ENCODE measurements around the gene TBC1D24.

TBC1D24 gene

DNA sequence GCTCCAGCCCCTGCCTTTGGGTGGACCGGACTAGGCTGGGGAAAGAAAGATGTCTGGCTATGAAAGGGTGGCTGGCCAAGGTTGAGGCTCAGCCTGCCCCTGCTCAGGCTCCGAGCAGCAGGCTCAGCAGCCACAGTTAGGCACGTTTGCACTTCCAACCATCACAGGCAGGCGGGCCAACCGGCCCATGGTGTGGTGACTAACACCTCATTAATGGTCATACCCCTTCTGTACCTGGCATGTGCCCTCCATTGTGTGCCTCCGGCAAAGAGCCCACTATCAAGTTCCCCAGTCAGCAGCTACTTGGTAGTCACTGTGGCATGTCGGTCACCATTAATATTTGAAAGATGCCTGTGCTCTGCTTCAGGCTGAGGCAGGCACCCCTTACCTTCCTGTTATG, 6.7 kb downstream of the TBC1D24 start:
- FAIRE-seq = no peak
- DNase-seq (ENCODE audit: insufficient read length, low spot score) = no peak

DNA sequence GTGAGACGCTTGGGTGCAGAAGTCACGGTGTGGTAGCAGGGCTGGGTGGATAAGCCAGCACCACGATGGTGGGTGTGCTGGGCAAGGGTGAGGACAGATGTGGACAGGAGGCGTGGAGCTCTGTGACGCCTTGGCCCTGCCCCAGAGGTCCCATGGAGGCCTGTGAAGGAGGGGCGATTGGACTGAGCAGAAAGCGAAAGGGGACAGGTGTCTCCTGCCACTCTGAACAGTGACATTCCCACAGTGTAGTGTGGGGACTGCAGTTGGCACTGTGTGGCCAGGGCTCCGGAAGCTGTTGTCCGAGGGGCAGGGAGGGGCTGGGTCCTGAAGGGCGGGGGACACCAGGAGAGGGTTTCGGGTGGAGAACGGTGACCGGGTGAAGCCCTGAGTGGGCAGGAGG, 7.3 kb downstream of the TBC1D24 start:
- FAIRE-seq (no peak), DNase-seq (ENCODE audit: insufficient read length, low spot score) (no peak)

DNA sequence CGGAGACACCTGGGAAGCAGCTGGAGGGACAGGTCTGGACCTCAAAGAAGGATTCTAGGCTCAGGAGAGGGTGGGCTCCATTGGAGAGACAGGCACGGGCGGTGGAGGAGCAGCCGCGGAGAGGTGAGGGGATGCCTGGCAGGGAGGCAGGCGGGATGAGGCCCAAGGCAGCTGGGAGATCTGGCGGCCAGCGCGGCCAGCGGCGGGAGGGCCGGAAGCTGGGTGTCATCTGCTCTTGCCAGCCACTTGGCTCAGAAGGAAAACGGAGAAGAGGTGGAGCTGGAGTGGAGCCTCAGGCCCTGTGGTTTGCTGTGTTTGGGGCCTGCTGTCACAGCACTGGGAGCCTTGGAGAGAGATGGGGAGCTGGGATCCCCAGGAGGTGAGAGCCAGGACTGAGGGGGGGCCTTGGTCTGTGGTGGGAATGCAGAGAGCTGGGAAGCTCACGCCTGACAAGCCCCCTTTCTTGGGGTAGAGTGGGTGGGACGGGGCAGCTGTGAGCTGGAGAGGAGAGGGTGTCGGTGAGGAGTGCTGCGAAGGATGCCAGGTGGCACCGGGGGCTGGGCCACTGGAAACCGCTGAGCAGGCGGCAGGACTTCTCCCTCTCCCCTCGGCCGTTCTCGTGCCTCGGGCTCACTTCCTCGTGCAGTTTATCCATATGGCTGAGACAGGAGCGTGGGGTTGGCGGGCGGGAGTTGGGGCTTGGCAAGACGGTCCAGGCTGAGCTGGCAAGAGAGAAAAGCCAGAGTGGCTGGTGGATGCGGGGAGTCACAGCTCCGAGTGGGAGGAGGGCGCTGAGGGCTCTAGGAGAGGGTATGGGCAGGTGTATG, 8.0 kb downstream of the TBC1D24 start:
- DNase-seq (ENCODE audit: insufficient read length, low spot score) (no peak), FAIRE-seq (no peak)

DNA sequence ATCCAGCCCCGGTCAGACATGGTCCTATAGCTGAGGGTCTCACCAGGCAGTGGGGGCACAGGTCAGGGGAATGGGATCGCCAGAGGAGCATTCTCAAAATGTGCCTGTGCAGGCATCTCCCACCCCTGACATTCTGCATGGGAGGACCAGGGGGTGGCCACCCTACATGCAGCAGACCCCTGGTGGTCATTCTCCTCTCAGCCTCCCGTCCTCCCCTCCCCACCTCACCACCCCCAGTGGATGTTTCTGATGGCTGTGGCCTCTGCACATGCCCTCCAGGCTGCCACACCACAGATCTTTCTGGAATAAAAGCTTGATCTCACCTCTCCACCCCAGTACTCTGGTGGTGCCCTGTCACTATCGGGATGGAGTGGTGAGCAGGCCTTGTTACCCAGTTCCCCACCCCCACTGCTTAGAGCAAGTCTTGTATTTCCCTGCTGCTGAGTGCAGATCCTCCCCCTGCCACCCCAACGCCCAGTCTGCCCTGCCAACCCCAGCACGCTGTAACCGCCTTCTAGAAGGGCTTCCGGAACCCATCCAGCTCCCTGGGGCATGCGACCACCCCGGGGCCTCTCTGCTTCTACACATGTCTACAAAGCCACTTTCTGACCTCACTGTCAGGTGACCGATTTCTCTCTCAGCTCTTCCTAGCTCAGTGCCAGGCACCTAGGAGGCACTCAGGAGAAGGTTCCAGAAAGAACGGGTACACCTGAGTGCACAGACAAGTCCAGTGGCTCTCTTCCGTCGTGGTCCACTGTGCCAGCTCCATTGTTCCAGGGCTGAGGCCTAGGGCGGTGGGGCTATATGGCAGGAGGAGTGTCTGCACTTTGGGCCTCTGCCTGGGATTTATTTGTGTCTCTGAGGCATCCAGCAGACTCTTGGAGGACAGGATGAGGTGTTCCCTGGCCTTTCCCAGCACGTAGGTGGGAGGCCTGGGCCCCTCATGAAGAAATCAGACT, 9.3 kb downstream of the TBC1D24 start:
- FAIRE-seq (no peak), DNase-seq (ENCODE audit: insufficient read length, low spot score) (no peak)

DNA sequence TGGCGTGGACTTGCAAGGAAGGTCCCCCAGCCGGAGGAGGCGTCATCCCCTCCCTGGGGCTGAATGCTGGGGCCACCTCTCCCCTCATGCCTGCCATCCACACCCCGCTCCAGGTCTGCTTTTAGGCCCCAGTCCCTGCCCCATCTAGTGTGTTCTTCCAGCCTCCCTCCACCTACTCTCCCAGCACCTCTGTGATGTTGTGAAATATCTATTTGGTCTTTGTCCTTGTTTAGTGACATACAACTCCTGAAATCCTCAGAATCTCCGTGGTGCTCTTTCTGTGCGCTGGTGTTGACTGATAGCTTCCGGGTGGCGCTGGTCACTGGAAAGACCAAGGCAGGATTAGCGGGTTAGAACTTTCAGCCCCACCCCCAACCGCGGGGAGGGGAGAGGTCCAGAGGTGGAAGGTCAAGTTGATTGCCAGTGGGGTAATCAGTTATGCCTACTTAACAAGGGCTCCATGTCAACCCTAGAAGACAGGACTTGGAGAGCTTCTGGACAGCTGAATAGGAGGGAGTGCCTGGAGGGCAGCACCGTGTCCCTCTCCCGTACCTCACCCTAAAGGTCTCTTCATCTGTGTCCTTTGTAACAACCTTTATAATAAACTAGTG, 10.1 kb downstream of the TBC1D24 start:
- no peak for FAIRE-seq

DNA sequence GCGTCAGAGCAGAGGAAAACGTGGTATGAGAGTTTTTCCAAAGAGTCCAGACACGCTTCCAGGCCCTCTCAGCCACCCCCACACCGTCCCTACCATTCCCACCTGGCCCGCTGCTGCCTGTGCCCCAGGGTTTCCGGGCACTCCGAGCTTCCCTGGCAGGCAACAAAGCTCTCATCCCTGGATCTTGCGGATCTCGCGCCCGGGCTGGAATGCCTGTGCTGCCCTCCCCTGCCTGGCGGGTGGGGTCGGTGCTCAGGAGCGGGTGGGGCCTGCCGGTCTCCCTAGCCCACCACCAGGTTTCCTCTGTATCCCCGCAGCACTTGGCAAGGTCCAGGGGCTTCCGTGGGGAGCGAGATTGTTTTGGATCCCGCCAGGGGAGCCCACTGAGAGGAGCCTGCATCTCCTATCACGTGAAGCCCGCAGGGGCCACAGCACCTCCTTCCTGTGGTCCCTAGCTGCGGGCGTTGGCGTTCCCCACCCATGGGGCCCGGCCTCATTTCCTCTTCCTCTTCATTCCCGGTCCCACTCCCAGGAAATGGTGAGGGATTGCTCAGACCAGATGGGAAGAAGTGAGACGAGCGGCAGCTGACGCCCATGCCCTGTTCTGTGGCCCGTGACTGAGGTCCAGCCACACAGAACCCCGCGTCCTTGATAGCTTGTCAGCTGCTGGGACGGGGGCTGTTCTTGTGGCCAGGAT, 11.0 kb downstream of the TBC1D24 start:
- no peak for DNase-seq (ENCODE audit: insufficient read length, low spot score)
- FAIRE-seq = no peak

More for the DNA sequence above, 10.1 kb downstream of the TBC1D24 start:
- DNase-seq (ENCODE audit: insufficient read length, low spot score) = no peak

DNA sequence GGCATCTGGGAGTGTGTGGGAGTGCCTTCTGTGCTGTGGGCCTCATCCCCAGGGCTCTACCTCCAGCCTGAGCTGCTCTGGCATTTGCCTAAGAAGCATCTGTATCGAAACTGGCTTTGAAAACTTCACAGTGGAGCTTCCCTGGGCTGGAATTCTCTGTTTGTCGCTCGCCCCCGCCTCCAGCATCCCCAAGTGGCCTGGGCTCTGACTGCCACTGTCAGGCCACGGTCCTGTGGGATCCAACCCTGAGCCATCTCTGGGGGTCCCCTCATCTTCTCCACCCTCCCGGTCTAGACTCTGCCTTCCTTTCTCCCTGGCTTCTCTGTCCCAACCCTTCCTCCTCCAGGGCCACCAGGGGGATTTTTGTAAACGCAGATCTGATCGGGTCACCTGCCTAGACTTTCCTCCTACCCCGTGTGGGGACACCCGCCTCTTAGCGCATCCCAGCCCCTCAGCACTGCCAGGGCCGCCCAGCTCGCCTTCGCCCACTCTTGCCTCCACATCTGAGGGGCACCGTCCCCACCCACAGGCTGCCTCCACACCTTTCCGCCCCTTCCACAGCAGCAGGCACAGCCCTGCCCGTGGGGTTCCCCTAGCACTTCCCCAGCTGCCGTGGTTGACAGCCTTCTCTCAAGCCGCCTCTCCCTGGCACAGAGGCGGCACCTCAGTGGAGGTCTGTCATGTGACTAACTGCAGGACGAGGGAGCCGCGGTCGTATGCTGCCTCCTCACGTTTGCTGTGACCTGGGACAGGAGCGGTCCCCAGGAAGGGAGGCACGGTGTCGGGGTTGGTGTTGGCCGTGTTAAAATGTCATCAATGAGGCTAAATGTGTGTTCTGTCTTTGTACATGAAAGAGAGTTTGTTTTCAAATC, 12.0 kb downstream of the TBC1D24 start:
- FAIRE-seq (no peak), DNase-seq (ENCODE audit: insufficient read length, low spot score) (no peak)

DNA sequence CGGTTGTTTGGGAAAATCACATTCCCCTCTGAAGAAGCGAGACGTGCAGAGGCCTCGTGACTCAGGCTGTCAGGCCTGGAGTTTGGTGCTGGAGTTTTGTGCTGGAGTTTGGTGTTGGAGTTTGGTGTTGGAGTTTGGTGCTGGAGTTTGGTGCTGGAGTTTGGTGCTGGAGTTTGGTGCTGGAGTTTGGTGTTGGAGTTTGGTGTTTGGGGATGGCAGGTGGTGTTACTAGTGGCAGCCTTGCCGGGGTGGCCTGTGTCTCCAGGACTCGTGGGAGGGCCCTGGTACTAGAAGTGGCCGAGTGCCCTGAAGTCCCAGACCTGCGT, 12.6 kb downstream of the TBC1D24 start:
- DNase-seq (ENCODE audit: insufficient read length, low spot score) (no peak), FAIRE-seq (no peak)

DNA sequence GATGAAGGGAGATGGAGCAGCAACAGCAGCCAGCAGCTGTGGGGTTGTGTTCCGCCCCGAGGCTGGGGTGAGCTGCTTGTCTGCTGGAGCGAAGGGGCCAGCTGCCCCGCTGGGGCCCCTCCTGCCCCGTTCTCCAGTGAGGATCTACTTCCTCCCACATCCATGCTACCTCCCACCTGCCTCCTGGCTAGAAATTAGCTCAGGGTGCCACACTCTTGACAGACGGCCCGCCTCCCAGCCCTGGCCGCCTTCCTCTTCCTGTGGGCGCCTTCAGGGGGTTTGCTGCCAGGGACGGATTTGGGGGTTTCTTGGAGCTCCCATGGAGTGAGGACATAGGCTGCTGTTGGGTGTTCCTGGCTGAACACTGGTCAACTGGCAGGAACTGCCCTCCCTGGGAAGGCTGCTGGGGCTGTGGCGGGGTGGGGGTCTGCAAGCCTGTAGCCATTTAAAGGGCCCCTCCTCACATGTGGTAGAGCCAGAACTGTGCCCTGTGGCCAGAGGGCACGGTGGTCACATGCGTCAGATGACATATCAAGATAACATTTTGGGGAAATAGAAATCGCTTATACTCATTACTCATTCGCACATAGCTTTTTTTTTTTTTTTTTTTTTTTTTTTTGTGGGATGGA, 13.1 kb downstream of the TBC1D24 start:
- FAIRE-seq (no peak), DNase-seq (ENCODE audit: insufficient read length, low spot score) (no peak)

DNA sequence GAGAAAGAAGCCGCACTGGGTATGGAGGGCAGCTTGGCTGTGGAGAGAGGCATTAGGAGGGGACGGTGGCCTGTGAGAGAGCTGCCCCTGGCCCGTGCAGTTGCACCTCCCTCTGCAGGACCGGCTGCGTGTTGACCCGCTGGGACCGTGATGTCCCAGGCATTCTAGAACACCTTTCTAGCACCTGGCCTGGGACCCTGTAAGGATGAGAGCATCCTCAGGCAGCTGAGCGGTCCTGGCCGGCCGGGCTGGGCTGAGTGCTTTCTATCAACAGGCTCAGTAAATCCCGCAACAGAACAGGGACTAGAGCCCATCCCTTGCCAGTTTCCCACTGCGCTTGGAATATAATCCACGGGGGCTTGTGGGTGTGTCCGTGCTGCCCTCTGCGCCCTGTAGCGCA, 14.7 kb downstream of the TBC1D24 start:
- no peak for DNase-seq (ENCODE audit: insufficient read length, low spot score)
- FAIRE-seq = no peak

DNA sequence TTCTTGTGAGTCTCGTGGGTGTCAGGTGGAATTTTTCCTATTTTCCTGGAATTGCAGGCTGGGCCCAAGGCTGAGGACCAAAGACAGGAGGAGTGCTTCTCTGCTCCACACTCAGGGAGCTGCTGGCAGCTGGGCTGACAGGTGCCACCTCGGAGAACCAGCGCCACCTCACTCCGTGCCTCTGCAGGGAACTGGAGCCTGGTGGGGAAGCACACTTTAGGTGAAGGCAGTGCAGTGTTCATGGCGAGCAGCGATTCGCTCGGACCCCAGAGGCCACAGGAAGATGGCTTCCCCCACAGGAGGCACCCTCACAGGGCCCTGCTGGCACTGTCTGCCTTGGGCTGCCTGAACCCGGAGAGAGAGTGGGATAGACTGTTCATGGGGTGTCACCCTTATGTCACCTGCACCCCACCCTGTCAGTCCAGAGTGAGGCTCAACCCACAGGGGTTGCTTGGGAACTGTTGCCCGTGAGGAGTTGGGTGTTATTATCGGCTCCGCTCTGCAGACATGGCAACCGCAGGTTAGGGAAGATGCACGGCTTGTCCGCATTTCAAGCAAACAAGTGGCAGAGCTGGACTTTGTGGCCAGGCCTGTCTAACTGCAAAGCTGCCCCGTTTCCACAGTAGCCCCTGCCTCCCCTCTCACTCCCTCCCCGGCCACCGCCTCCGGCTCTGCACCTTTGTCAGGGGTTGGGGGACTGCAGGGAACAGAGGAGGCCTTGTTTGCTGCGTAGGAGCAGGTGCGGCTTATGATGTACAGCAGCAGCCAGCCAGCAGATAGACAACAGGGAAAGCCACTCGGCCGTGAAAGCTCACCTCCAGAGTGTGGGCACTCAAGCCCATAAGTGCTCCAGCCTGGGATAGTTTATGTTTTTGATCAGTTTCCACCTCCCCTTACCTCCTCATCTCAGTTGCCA, 15.5 kb downstream of the TBC1D24 start:
- FAIRE-seq = no peak
- no peak for DNase-seq (ENCODE audit: insufficient read length, low spot score)

DNA sequence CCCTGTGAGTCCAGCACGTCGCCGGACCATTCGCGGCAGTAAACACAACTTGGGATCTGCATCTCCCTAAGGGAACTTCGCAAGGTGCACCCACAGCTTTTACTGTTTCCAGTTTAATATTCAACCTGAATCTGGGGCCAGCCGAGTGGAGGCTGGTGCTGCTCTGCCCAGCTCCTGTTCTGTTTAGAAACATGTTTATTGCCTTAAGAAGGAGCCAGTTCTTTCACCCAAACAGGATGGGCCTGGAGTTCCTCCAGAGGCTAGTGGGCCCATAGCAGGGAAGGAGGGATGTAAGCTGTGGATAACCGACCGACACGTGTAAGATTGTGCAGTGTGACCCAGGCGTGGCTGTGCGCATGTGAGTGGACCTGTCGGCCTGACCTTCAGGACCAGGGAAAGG, 17.4 kb downstream of the TBC1D24 start:
- no peak for FAIRE-seq
- DNase-seq (ENCODE audit: insufficient read length, low spot score) = no peak

DNA sequence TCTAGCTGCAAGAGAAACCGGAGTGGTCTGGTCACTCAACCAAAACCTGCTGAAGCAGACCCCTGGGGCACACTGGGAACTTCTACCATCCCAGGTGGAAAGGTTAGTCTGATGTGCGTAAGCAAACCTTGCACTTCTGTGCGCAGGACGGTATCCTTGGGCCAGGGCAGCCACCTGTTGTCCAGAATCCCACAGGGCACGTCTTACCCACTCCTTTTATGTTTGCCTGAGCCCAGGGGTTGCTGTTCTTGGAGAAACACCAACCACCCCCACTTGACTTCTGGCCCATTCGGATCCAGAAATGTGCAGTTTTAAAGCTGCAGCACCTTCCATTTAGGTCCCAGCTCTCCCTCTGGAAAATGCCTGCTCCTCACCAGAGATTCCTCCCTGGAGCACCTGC, 18.7 kb downstream of the TBC1D24 start:
- DNase-seq (ENCODE audit: insufficient read length, low spot score) (no peak), FAIRE-seq (no peak)

DNA sequence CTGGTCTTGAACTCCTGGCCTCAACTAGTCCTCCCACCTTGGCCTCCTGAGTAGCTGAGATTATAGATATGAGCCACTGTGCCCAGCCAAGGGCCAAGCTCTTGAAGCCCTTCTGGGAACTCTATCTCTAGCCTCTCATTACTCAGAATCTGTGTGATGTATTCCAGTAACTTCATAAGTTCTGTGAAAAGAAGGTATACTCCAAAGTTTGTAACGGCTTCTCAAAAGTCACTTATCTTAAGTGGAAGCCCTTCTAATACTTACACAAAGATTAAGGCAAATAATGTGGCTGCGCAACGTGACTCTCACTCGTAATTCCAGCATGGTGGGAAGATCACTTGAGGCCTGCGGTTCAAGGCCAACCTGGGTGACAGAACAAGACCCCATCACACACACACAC, 19.7 kb downstream of the TBC1D24 start:
- no peak for DNase-seq (ENCODE audit: insufficient read length, low spot score)
- no peak for FAIRE-seq

DNA sequence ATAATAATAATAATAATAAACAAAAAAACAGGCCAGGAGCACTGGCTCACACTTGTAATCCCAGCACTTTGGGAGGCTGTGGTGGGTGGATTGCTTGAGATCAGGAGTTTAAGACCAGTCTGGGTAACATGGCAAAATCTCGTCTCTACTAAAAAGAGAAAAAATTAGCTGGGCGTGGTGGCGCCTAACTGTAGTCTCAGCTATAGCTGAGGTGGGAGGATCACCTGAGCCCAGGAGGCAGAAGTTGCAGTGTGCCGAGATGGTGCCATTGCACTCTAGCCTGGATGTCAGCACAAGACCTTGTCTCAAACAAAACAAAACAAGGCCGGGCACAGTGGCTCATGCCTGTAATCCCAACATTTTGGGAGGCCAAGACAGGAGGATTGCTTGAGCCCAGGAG, 20.1 kb downstream of the TBC1D24 start:
- DNase-seq (ENCODE audit: insufficient read length, low spot score) = no peak
- FAIRE-seq = no peak

DNA sequence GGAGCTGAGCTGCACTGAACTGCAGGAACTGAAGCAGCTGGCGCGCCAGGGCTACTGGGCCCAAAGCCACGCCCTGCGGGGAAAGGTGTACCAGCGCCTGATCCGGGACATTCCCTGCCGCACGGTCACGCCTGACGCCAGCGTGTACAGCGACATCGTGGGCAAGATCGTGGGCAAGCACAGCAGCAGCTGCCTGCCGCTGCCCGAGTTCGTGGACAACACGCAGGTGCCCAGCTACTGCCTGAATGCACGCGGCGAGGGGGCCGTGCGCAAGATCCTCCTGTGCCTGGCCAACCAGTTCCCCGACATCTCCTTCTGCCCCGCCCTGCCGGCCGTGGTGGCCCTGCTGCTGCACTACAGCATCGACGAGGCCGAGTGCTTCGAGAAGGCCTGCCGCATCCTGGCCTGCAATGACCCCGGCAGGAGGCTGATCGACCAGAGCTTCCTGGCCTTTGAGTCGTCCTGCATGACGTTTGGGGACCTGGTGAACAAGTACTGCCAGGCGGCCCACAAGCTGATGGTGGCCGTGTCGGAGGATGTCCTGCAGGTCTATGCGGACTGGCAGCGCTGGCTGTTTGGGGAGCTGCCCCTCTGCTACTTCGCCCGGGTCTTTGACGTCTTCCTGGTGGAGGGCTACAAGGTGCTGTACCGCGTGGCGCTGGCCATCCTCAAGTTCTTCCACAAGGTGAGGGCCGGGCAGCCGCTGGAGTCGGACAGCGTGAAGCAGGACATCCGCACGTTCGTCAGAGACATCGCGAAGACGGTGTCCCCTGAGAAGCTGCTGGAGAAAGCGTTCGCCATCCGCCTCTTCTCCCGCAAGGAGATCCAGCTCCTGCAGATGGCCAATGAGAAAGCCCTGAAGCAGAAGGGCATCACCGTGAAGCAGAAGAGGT, 21.5 kb downstream of the TBC1D24 start:
- DNase-seq (ENCODE audit: insufficient read length, low spot score) = no peak
- no peak for FAIRE-seq

DNA sequence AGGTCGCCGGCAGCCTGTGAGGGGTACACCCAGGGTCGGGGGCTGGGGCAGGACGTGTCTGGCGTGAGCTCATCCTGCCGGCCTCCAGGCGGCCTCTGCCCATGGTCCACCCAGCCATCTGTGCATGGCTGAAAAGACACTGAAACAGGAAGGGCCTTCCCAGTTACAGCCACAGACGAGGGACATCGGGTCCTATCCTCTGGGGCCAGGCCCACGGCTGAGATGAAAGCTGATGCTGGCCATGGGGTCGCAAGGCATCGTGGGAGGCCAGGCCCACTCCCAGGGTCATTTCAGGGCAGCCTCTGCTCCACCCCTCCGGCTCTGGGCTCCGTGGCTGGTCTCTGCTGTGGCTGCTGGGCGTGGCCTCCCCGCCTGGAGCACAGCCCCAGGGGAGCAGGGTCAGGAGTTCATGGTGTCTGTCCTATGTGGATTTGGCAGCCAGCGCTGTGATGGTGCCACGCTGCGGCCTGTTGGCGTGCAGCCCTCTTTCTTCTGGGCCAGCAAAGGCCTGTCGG, 22.2 kb downstream of the TBC1D24 start:
- FAIRE-seq (no peak), DNase-seq (ENCODE audit: insufficient read length, low spot score) (no peak)

Measured in HTR-8/SVneo (cell line).